BLaER1 treated with 17β-estradiol and CSF1 and Interleukin-3, amounts not matched to agents 10 nM and 100 nM (cell line): ENCODE data around the gene CAMK2D.
A peak's percentile ranks its signal among the peaks of the same experiment; 100 is the strongest.

Source experiments
- H3K27ac ChIP-seq, 11 experiments: shearing (Covaris generic); formaldehyde crosslinking; 2 replicates each; pipeline ENCODE4 v1.8.1; 2022
- H3K27me3 ChIP-seq, 11 experiments: shearing (Covaris generic); formaldehyde crosslinking; 2 replicates each; pipeline ENCODE4 v1.8.1; 2022
- H3K36me3 ChIP-seq, 11 experiments: shearing (Covaris generic); formaldehyde crosslinking; 2 replicates each; pipeline ENCODE4 v1.8.1; 2022
- H3K4me1 ChIP-seq, 10 experiments: shearing (Covaris generic); formaldehyde crosslinking; 2 replicates each; pipeline ENCODE4 v1.8.1; 2022
- H3K4me2 ChIP-seq, 11 experiments: shearing (Covaris generic); formaldehyde crosslinking; 2 replicates each; pipeline ENCODE4 v1.8.1; 2022
- H3K4me3 ChIP-seq, 10 experiments: shearing (Covaris generic); formaldehyde crosslinking; 2 replicates each; pipeline ENCODE4 v1.8.1; 2022
- H3K9ac ChIP-seq, 11 experiments: shearing (Covaris generic); formaldehyde crosslinking; 2 replicates each; pipeline ENCODE4 v1.8.1; 2022
- H3K9me3 ChIP-seq, 11 experiments: shearing (Covaris generic); formaldehyde crosslinking; replicated peaks in 1 of 11; 2 replicates each; pipeline ENCODE4 v1.8.1; 2022
- H4K20me1 ChIP-seq, 11 experiments: shearing (Covaris generic); formaldehyde crosslinking; 2 replicates each; pipeline ENCODE4 v1.8.1; 2022
- Cebpa-rat ChIP-seq, 11 experiments: shearing (Covaris generic); IDR thresholded peaks; 2 replicates each; pipeline ENCODE4 v1.8.1; 2022

CAMK2D gene

GRCh38 chr4:113566015-113566795, 195.3 kb downstream of the CAMK2D start:
- H3K4me1 ChIP-seq: peaks cover 36 to 78% (median 53%) of the 10 kb centered on the region in 10 experiments
- TF ChIP-seq Cebpa-rat (IDR thresholded peaks at IDR 0.05): no peak
- peaks cover 0 to 86% (median 0%) of the 10 kb centered on the region in 11 experiments; a peak in 8 of 22 replicates for H3K27me3 ChIP-seq
- H3K27ac ChIP-seq: peak overlapping the region in 6 of 11 experiments; percentile 66 to 92 (median 86); a peak in 11 of 22 replicates
- H4K20me1 ChIP-seq: peaks cover 0 to 98% (median 0%) of the 10 kb centered on the region in 11 experiments; a peak in 9 of 22 replicates
- peak overlapping the region in 4 of 11 experiments; percentile 69 to 81 (median 74); a peak in 9 of 22 replicates for H3K9ac ChIP-seq
- peak overlapping the region in 9 of 11 experiments; percentile 56 to 91 (median 86); a peak in 18 of 22 replicates for H3K4me2 ChIP-seq
- peaks cover 0 to 25% (median 8%) of the 10 kb centered on the region in 11 experiments; a peak in 9 of 22 replicates for H3K36me3 ChIP-seq
- H3K9me3 ChIP-seq: peaks cover 0 to 36% (median 4%) of the 10 kb centered on the region in 11 experiments; a peak in 13 of 22 replicates
- peak overlapping the region in 1 of 10 experiments; percentile 24; a peak in 1 of 20 replicates for H3K4me3 ChIP-seq

GRCh38 chr4:113565702-113566012, 195.9 kb downstream of the CAMK2D start:
- H3K4me2 ChIP-seq: peak overlapping the region; percentile 72 to 91 (median 86)
- H3K36me3 ChIP-seq: peaks cover 0 to 28% (median 8%) of the 10 kb centered on the region in 11 experiments; a peak in 10 of 22 replicates
- peak overlapping the region in 3 of 10 experiments; percentile 24 to 39 (median 38); a peak in 5 of 20 replicates for H3K4me3 ChIP-seq
- peaks cover 0 to 36% (median 4%) of the 10 kb centered on the region in 11 experiments; a peak in 9 of 22 replicates for H3K9me3 ChIP-seq
- peaks cover 0 to 98% (median 0%) of the 10 kb centered on the region in 11 experiments; a peak in 9 of 22 replicates for H4K20me1 ChIP-seq
- peak overlapping the region in 6 of 11 experiments; percentile 55 to 81 (median 72); a peak in 11 of 22 replicates for H3K9ac ChIP-seq
- H3K27ac ChIP-seq: peak overlapping the region in 8 of 11 experiments; percentile 60 to 92 (median 81); a peak in 14 of 22 replicates
- peaks cover 0 to 82% (median 0%) of the 10 kb centered on the region in 11 experiments; a peak in 8 of 22 replicates for H3K27me3 ChIP-seq
- peaks cover 41 to 83% (median 58%) of the 10 kb centered on the region in 10 experiments for H3K4me1 ChIP-seq
- no peak for TF ChIP-seq Cebpa-rat (IDR thresholded peaks at IDR 0.05)

DNA sequence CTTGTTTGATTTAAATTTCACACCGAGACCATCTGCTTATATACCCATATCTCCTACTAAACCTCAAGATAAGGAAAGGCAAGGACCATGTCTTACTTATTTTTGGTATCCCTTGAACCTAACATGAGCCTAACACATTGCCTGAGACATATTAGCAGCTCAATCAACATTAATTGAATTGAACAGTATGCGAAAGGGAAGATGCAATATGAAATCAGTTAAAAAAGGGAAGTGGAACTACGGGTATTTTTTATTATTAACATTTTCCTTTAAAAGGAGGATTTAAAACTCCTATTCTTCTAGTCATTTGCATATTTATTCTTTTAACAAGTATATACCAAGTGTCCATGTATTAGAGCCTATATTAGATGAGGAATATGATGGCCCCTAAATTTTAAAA, 197.0 kb downstream of the CAMK2D start:
- Histone ChIP-seq H3K4me2 (peak overlapping the region; percentile 49 to 91 (median 83)), H3K27ac (peak overlapping the region in 9 of 11 experiments; percentile 2 to 92 (median 75); a peak in 17 of 22 replicates), H3K4me1 (peaks cover 45 to 86% (median 61%) of the 10 kb centered on the region in 10 experiments), H3K27me3 (peaks cover 0 to 81% (median 0%) of the 10 kb centered on the region in 11 experiments; a peak in 8 of 22 replicates), H3K4me3 (0 out of 20 replicates have a peak overlapping the region, but pooled peaks of 1 of the 10 experiments have one; percentile 14), H3K36me3 (peaks cover 6 to 40% (median 16%) of the 10 kb centered on the region in 11 experiments; a peak in 19 of 22 replicates), H4K20me1 (peaks cover 0 to 98% (median 0%) of the 10 kb centered on the region in 11 experiments; a peak in 9 of 22 replicates), H3K9ac (peak overlapping the region in 4 of 11 experiments; percentile 11 to 60 (median 44); a peak in 5 of 22 replicates), H3K9me3 (peaks cover 0 to 45% (median 8%) of the 10 kb centered on the region in 11 experiments; a peak in 12 of 22 replicates)
- no peak for TF ChIP-seq Cebpa-rat (IDR thresholded peaks at IDR 0.05)

DNA sequence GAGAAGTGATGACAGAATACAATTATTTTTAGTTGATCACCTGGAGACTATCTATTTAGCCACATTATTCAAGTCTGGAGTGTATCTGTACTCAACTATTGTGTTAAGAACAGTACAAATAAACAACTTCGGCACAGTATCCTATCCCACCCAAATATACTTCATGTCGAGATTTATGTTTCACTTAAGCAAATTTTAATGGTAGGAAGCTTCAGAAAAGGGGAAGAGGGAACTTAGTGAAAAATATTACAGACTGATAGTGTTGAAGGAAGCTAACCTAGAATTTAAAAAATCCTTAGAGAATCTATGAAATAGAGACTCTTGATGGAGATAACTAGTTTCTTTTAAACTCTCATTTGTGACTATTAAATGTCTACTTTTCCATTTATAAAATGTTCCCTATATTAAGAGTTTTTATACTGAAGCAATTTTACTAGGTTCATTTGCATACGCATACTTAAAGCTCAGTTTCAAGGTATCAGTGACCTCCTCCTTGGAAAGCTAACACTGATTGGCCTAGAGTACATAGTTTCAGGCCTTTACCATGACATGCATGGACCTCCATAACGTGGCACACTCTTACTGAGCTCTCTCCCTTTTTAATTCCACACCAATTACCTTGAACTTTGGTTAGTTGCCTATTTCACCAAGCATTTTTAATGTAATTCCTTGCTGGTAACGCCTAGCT, 197.7 kb downstream of the CAMK2D start:
- no peak for TF ChIP-seq Cebpa-rat (IDR thresholded peaks at IDR 0.05)
- H3K27ac ChIP-seq: peak overlapping the region in 9 of 11 experiments; percentile 2 to 92 (median 75); a peak in 17 of 22 replicates
- peak overlapping the region; percentile 63 to 91 (median 83) for H3K4me2 ChIP-seq
- peaks cover 0 to 95% (median 0%) of the 10 kb centered on the region in 11 experiments; a peak in 9 of 22 replicates for H4K20me1 ChIP-seq
- peaks cover 45 to 81% (median 61%) of the 10 kb centered on the region in 10 experiments for H3K4me1 ChIP-seq
- peaks cover 0 to 76% (median 0%) of the 10 kb centered on the region in 11 experiments; a peak in 8 of 22 replicates for H3K27me3 ChIP-seq
- peaks cover 0 to 40% (median 8%) of the 10 kb centered on the region in 11 experiments; a peak in 12 of 22 replicates for H3K9me3 ChIP-seq
- H3K36me3 ChIP-seq: peaks cover 7 to 39% (median 20%) of the 10 kb centered on the region in 11 experiments; a peak in 19 of 22 replicates
- H3K9ac ChIP-seq: peak overlapping the region in 4 of 11 experiments; percentile 11 to 60 (median 44); a peak in 6 of 22 replicates
- H3K4me3 ChIP-seq: peak overlapping the region in 1 of 10 experiments; percentile 17; a peak in 1 of 20 replicates

DNA sequence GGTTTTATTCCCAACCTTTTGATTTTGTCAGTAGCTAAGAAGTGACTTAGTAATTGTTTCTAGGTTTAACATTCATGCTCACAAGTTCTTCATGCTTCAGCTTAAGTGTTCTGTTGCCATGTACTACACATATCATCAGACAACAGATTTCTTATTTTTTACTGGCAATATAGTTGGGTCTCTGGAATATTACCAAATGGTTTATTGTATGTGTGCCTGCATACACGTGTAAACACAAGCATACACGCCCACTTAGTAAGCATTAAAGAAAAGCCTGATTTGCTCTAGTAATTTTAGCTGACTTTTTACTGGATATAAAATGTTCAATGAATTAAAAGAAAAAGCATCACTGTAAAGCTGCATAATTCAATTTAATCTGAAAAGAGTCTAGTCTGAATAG, 199.8 kb downstream of the CAMK2D start:
- Histone ChIP-seq H3K4me1 (peaks cover 48 to 68% (median 59%) of the 10 kb centered on the region in 10 experiments), H3K4me2 (peak overlapping the region in 2 of 11 experiments; percentile 5 to 12; a peak in 3 of 22 replicates), H3K9me3 (peaks cover 0 to 44% (median 8%) of the 10 kb centered on the region in 11 experiments; a peak in 12 of 22 replicates), H4K20me1 (peaks cover 0 to 92% (median 0%) of the 10 kb centered on the region in 11 experiments; a peak in 8 of 22 replicates), H3K4me3 (no peak overlapping the region), H3K36me3 (peaks cover 7 to 56% (median 29%) of the 10 kb centered on the region in 11 experiments; a peak in 20 of 22 replicates), H3K27me3 (peaks cover 0 to 55% (median 0%) of the 10 kb centered on the region in 11 experiments; a peak in 8 of 22 replicates), H3K9ac (no peak overlapping the region), H3K27ac (peak overlapping the region in 3 of 11 experiments; percentile 23 to 59 (median 53); a peak in 3 of 22 replicates)
- no peak for TF ChIP-seq Cebpa-rat (IDR thresholded peaks at IDR 0.05)

DNA sequence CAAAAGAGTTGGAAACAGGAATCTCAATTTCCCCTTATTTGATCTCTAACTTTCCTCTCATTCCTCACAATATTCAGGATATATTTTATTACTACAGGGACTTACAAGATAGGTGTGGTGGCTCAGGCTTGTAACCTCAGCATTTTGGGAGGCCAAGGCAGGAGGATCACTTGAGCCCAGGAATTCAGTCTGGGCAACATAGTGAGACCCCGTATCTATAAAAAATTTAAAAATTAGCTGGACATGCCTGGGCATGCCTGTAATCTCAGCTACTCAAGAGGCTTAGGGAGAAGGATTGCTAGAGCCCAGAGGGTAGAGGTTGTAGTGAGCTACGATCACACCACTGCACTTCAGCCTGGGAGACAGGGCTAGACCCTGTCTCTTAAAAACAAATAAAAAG, 200.4 kb downstream of the CAMK2D start:
- H3K9me3 ChIP-seq: peaks cover 0 to 44% (median 8%) of the 10 kb centered on the region in 11 experiments; a peak in 12 of 22 replicates
- H3K36me3 ChIP-seq: peaks cover 7 to 63% (median 29%) of the 10 kb centered on the region in 11 experiments; a peak in 20 of 22 replicates

GRCh38 chr4:113560579-113560978, 201.0 kb downstream of the CAMK2D start:
- TF ChIP-seq Cebpa-rat (IDR thresholded peaks at IDR 0.05): no peak
- Histone ChIP-seq H3K4me3 (no peak overlapping the region), H3K9me3 (peaks cover 0 to 44% (median 8%) of the 10 kb centered on the region in 11 experiments; a peak in 12 of 22 replicates), H3K4me1 (peaks cover 49 to 68% (median 59%) of the 10 kb centered on the region in 10 experiments), H3K36me3 (peaks cover 7 to 68% (median 29%) of the 10 kb centered on the region in 11 experiments; a peak in 20 of 22 replicates), H4K20me1 (peaks cover 0 to 92% (median 0%) of the 10 kb centered on the region in 11 experiments; a peak in 8 of 22 replicates), H3K9ac (no peak overlapping the region), H3K27me3 (peaks cover 0 to 43% (median 0%) of the 10 kb centered on the region in 11 experiments; a peak in 7 of 22 replicates), H3K27ac (peak overlapping the region in 4 of 11 experiments; percentile 23 to 59 (median 50); a peak in 4 of 22 replicates), H3K4me2 (peak overlapping the region in 8 of 11 experiments; percentile 5 to 39 (median 21); a peak in 9 of 22 replicates)

More for the DNA sequence above, 200.4 kb downstream of the CAMK2D start:
- H3K27ac ChIP-seq: peak overlapping the region in 5 of 11 experiments; percentile 21 to 59 (median 46); a peak in 7 of 22 replicates
- no peak overlapping the region for H3K9ac ChIP-seq
- peak overlapping the region in 7 of 11 experiments; percentile 5 to 39 (median 21); a peak in 9 of 22 replicates for H3K4me2 ChIP-seq
- no peak for TF ChIP-seq Cebpa-rat (IDR thresholded peaks at IDR 0.05)
- H3K4me1 ChIP-seq: peaks cover 49 to 68% (median 60%) of the 10 kb centered on the region in 10 experiments
- peaks cover 0 to 49% (median 0%) of the 10 kb centered on the region in 11 experiments; a peak in 8 of 22 replicates for H3K27me3 ChIP-seq
- no peak overlapping the region for H3K4me3 ChIP-seq
- peaks cover 0 to 92% (median 0%) of the 10 kb centered on the region in 11 experiments; a peak in 8 of 22 replicates for H4K20me1 ChIP-seq
